ENCODE data around the gene RFT1.
A peak's percentile ranks its signal among the peaks of the same experiment; 100 is the strongest.

Gene RFT1

GRCh38 chr3:53122255-53122932, 7.8 kb downstream of the RFT1 start:
- DNase-seq: no peak

- no peak for DNase-seq
Measured at GRCh38 chr3:53120336-53120735, 9.9 kb downstream of the RFT1 start.

GRCh38 chr3:53116956-53117355, 13.3 kb downstream of the RFT1 start:
- DNase-seq: no peak

- DNase-seq: no peak
Measured at GRCh38 chr3:53114412-53115074, 15.7 kb downstream of the RFT1 start.

- DNase-seq: peak; percentile 76
Measured at GRCh38 chr3:53114011-53114400, 16.2 kb downstream of the RFT1 start.

DNA sequence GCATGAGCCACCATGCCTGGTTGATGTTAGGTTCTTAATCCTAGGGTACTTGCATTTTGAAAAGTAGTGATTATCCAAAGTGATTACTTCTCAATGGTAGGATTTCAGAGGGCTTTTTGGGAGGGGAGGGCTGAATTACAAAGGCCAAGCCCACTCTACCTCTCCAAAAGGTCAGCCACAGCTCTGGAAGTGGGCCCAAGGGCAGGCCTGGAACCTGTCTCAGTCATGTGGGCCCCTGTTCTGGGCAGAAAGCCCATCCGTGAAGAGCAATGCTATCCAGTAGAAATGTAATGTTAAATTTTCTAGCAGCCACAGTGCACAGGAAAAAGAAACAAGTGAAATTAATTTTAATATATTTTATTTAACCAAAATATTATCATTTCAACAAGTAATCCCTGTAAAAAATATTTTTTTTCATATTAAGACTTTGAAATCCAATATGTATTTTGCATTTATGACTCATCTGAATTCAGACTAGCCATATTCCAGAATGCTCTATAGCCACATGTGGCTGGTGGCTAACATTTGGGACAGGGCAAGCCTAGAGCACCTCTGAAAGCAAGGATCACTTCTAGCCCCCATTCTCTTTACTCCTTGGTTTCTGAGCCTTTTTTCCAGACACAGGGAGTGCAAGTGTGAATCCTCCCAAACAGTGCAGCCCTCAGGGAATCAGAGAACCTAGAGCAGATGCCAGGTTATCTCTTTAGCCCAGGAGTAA, 16.8 kb downstream of the RFT1 start:
- no peak for DNase-seq

DNA sequence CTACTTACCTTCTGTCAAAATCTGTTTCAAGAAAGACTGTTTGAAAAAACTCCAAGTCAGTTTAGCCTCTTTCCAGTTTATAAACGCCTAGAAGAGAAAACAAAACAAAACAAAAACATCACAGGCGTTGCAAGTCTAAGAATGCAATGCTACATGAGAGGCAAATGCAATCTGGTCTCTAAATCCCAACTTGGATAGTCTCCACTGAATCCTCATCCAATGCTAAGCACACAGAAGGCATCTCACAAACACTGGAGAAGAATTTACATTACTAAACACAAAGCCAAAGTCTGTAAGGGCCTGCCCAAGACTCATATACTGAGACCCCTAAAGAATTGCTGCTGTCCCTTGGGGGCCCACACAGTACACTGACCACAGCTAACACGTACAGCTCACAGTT, 18.4 kb downstream of the RFT1 start:
- DNase-seq: no peak

DNA sequence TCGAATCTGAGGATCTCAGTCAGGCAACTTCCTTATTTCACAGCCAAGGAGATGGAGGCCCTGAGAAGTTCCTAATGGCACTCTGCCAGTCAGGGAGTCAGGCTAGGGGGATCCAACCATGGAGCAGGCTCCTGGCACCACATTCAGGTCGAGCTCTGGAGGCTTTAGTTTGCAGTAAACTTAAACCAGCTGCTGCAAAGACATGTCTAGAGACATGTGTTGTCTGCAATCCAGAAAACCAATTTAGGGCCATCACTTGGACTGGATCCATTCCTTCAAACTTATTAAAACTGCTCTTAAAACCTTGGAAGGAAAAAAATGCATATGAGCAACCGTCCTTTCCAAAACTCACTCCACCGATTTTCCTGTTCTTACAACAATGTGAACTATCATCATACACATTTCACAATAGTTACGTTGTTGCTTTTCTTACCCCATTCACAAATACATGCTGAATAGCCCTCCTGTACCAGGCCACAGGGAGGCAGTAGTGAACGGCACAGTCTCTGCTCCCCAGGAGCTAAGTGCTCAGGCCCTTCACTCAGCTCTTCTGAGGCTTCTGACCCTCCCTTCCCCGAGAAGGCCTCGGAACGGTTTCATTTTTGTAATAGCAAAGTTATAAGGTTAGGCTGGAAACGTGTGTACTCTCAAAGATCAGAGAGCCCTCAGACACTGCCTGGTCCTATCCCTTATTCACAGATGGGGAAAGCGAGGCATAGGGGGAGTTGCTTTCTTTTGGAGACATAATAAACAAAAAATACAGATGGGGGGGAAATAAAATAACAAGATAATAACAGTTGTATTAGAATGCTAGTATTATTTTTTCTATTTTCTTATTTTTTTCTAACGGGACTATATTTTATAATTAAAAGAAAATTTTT, 20.1 kb downstream of the RFT1 start:
- no peak for DNase-seq

DNA sequence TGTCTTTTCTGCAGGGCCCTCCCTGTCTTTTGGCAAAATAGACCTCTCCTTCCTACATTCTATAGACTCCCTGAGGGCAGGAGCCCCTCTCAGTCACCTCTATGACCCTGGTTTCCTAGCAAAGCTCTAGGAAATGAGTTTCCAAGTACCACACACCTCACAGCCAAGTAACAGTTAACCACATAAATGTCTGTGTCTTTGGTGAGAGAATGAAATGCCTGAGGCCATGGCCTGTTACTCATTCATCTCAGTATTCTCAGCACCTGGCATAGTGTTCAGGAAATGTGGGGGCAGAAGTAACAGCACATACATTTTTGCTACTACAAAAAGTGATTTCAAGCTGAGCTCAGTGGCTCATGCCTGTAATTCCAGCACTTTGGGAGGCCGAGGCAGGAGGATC, 21.0 kb downstream of the RFT1 start:
- DNase-seq: no peak

GRCh38 chr3:53104762-53105161, 25.5 kb downstream of the RFT1 start:
- DNase-seq: no peak

DNA sequence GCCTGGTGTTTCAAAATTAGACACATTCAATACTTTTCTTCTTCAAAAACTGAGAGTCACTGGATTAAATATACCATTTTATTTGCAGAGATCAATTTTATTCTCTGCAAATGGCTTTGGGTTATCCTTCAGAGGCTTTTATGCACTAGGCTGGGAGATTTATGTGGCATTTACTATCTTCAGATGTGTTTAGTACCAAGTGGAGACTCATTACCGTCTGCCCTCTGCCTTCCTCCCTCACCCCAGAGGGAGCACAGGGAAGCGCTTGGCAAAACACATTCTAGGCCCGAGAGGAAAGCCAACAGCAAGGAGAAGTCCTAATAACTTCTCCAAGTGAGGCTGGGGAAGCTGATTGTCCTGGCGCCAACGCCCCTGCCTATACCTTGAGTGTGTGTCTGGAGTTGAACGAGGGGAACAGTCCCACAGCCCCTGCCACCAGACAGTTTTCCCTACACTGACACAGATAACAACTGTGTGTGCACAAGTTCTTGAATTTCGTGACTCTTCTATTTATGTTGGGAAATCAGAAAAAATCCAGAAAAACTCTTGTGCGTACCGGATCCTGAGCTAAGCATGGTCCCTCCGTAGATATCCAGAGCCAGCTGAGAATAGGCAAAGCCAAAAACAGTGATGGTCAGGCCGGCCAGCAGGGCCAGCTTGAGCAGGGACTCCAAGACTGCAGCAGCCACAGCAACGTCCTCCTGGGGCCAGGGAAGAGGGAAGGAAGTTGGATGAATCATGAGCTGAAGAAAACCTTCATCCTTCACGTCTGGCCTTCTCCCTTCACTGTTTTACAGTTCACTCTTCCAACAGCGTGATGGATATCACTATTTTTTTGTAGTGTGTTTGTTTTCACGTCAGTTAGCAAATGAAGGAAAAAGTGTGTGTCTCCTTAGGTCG, 26.6 kb downstream of the RFT1 start:
- no peak for DNase-seq

DNA sequence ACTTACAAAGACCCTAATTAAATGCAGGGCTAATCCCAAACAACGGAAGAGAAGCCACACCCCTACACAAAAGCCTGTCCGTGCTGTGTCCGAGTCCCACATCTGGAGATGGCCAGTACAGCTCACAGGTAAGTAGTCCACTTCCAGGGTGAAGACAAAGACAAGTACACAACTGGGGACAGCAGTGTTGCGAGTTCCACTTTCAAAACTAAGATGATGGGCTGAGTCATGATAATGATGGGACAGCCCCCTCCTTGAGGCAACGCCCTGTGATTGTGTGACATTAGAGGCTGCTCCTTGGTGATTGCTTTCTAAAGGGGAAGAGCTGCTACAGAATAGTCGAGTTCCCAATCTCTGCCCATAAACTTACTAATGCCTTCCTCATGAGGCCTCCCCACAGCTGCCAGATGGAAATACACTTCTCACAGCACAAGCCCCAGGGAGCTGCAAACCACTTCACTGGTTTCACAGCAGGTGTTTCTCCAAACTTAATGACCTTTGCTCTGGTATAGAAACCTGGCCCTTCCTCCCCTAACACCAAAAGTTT, 27.6 kb downstream of the RFT1 start:
- no peak for DNase-seq

DNA sequence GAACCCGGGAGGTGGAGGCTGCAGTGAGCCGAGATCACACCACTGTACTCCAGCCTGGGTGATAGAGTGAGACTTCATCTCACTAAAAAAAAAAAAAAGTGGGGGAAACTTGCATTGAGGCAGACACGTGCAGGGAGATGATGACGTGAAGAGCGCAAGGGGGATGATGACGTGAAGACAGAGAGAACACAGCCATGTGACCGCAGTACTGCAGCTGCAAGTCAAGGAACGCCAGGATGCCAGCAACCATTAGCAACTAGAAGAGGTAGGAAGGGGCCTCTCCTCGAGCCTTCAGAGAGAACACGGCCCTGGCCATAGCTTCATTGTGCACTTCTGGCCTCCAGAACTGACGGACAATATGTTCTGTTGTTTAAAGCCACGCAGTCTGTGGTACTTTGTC, 28.3 kb downstream of the RFT1 start:
- no peak for DNase-seq

- no peak for DNase-seq
Measured at GRCh38 chr3:53100818-53101466, 29.3 kb downstream of the RFT1 start.

DNA sequence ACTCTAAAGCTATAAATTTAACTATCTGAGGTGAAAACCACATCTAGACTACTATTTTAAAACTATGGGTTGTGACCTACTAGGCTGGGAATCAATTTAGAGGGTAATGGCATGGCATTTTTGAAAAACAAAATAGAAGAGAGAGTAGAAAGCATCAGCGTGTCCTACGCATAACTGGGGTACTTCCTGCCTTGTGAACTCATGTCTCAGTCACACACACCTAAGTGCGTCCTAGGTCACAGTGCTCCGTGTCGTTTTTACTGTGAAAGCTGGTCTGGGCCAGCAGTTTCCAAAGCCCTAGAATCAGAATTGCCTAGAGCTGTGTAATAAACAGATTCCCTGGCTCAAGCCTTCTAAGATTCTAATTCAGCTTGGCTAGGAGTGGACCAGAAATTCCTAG, 32.3 kb downstream of the RFT1 start:
- no peak for DNase-seq

DNA sequence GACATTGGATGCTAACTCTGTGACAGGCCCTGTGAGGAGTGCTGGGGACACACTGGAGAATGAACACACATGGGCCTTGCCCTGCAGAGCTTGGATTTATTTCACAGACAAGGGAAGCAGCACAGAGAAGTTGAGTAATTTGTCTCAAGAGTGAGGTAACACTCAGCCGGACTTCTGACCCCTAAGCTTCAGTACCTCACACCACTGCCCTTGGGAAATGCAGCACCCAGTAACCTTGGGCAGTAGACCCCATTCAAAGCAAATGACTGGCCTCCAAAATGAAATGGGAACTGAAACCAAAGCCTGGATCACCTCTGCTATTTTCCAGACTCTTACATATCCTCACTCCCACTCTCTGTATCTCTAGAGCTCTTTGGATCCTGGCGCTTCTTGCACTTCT, 37.3 kb downstream of the RFT1 start:
- no peak for DNase-seq

- no peak for DNase-seq
Measured at GRCh38 chr3:53092216-53092615, 38.0 kb downstream of the RFT1 start.

DNA sequence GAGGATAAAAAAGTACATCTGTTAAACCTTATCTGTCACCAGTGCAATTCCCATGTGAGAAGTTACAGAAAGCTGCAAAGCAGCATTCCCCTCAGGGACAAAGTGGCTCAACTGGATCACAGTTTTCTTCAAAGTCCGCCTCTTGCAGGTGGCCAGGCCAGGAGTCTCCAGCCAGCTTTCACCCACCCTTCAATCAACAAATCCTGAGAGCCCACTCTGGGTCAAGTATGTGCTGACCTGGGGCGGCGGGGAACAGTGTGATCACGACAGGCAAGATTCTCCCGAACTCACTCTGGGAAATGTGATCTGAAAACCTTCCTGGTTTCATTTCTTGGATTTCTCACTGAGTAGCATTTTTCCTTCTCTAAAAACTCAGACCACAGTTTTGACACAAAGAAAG, 39.2 kb downstream of the RFT1 start:
- DNase-seq: no peak

GRCh38 chr3:53089511-53089910, 40.7 kb downstream of the RFT1 start:
- DNase-seq: no peak

DNA sequence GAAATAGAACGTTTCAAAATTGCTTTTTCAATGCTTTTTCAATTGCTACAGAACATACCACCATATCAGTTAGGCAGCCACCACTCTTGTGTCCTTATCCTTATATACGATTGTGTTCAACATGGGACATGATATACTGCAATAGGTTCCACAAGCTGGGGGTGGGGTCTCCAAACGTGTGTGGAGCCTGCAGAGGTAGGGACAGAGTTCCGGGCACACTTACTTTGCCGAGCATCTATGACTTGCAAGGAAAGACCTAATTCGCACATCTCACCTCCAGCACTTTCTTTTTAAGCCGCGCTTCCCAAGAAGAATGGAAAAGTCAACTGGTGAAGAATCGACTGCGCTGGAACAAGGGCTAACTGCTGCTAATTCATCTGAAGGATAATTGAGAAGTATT, 44.8 kb downstream of the RFT1 start:
- no peak for DNase-seq

GRCh38 chr3:53084310-53085001, 45.8 kb downstream of the RFT1 start:
- no peak for DNase-seq

Data from T-helper 9 cell (primary cell).